Liver (tissue), 3 donors: ENCODE data around the gene TUT7.

ENCODE experiments used
- EGR1 ChIP-seq, 2 donors: IDR thresholded peaks; 2 replicates each; pipeline ENCODE4 v1.6.1; 2016 to 2018; ENCODE audit warnings: antibody characterized with exemption in 2 of 2, low read depth in 2 of 2
- GABPA ChIP-seq, 2 donors: IDR thresholded peaks in 1 of 2; conservative IDR thresholded peaks in 1 of 2; 2 replicates each; pipeline ENCODE4 v1.6.1; 2016; ENCODE audit warnings: antibody characterized with exemption in 2 of 2, mild to moderate bottlenecking in 1 of 2, moderate library complexity in 1 of 2
- HNF4A ChIP-seq, 2 donors: conservative IDR thresholded peaks; 2 replicates each; pipeline ENCODE4 v1.6.1; 2016; ENCODE audit warnings: antibody characterized with exemption in 2 of 2, mild to moderate bottlenecking in 2 of 2
- JUND ChIP-seq, 2 donors: IDR thresholded peaks; 2 replicates each; pipeline ENCODE4 v1.6.1; 2016; ENCODE audit warnings: antibody characterized with exemption in 2 of 2
- RAD21 ChIP-seq, 2 donors: IDR thresholded peaks; 2 replicates each; pipeline ENCODE4 v1.6.1; 2016; ENCODE audit warnings: antibody characterized with exemption in 2 of 2, mild to moderate bottlenecking in 2 of 2
- RXRA ChIP-seq, 2 donors: IDR thresholded peaks; 2 replicates each; pipeline ENCODE4 v1.6.1; 2017 to 2018; ENCODE audit warnings: antibody characterized with exemption in 2 of 2, mild to moderate bottlenecking in 1 of 2
- SP1 ChIP-seq: IDR thresholded peaks from 2 replicates; pipeline ENCODE4 v1.6.1; 2018; ENCODE audit warnings: antibody characterized with exemption, mild to moderate bottlenecking
- TAF1 ChIP-seq: conservative IDR thresholded peaks from 2 replicates; pipeline ENCODE4 v1.6.1; 2016; ENCODE audit warnings: antibody characterized with exemption, mild to moderate bottlenecking
- YY1 ChIP-seq: IDR thresholded peaks from 2 replicates; pipeline ENCODE4 v1.6.1; 2016; ENCODE audit warnings: antibody characterized with exemption, mild to moderate bottlenecking
- ZBTB33 ChIP-seq: IDR thresholded peaks from 2 replicates; pipeline ENCODE4 v1.6.1; 2016; ENCODE audit warnings: antibody characterized with exemption
- TF ChIP-seq, protein P1 (sequence below): IDR thresholded peaks from 2 replicates; pipeline ENCODE4 v1.6.1; 2016; ENCODE audit warnings: antibody characterized with exemption
- TF ChIP-seq, protein P2 (sequence below): fragments of 150-350 bp; IDR thresholded peaks from 2 replicates; pipeline ENCODE4 v1.5.1; 2017; ENCODE audit warnings: improper control_type of control experiment, low read depth, low read length; ENCODE audit not compliant: missing input control
- donor health status: healthy.
- donor health status: healthy.

DNA sequence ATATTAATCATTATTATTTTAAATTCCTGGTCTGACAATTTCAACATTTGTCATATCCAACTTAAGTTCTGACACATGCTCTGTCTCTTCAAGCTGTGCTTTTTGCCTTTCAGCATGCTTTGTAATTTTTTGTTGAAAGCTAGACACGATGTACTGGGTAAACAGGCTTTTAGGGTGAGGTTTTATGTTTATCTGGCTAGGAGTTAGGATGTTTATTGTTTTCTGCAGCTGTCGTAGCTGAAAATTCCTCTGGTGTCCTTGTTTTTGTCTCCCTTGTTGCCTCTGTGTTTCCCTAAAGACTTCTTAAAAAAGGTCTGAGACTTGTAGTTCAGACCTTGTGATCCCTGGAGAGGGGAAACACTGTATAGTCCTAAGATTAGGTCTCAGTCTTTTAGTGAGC is 20.6 kb downstream of the TUT7 start:
- TF ChIP-seq ZBTB33 (no peak), EGR1 (IDR thresholded peaks at IDR 0.05; ENCODE audit: low read depth in 2 of 2) (no peak), TAF1 (no peak), SP1 (no peak), GABPA (IDR thresholded peaks at IDR 0.05 in 1 of 2, conservative IDR thresholded peaks at IDR 0.05 in 1 of 2) (no peak), YY1 (no peak), RAD21 (IDR thresholded peaks at IDR 0.05) (no peak), RXRA (IDR thresholded peaks at IDR 0.05) (no peak), JUND (IDR thresholded peaks at IDR 0.05) (no peak), HNF4A (conservative IDR thresholded peaks at IDR 0.05) (no peak)
- TF ChIP-seq, protein P1, sequence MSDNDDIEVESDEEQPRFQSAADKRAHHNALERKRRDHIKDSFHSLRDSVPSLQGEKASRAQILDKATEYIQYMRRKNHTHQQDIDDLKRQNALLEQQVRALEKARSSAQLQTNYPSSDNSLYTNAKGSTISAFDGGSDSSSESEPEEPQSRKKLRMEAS = no peak
- TF ChIP-seq, protein P2, sequence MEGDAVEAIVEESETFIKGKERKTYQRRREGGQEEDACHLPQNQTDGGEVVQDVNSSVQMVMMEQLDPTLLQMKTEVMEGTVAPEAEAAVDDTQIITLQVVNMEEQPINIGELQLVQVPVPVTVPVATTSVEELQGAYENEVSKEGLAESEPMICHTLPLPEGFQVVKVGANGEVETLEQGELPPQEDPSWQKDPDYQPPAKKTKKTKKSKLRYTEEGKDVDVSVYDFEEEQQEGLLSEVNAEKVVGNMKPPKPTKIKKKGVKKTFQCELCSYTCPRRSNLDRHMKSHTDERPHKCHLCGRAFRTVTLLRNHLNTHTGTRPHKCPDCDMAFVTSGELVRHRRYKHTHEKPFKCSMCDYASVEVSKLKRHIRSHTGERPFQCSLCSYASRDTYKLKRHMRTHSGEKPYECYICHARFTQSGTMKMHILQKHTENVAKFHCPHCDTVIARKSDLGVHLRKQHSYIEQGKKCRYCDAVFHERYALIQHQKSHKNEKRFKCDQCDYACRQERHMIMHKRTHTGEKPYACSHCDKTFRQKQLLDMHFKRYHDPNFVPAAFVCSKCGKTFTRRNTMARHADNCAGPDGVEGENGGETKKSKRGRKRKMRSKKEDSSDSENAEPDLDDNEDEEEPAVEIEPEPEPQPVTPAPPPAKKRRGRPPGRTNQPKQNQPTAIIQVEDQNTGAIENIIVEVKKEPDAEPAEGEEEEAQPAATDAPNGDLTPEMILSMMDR = no peak
